Measurements from ENCODE around the gene FTCD. TPM values are rescaled to one million over a fixed set of nuclear protein-coding genes. Genes with fewer than 3 reads are reported as not detected.

The FTCD gene
- total RNA-seq, 4 donors from 2014 or later = not detected

DNA sequence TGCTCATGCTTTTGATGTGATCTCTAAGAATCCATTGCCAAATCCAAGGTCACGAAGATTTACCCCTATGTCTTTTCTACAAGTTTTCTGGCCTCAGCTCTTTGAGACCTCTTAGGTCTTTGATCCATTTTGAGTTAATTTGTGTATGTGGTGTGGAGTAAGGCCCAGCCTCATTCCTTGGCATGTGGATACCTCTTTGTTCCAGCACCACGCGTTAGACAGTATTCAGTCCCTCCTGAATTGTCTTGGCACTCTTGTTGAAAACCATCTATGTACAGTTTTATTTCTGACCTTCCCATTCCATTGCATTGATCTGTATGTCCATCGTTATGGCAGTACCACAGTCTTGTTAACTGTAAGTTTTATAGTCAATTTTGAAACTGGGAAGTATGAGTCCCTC, 8.0 kb upstream of the FTCD start:
- no peak overlapping the region for H3K27ac ChIP-seq
- no peaks in the 10 kb centered on the region for H3K9me3 ChIP-seq
- peaks cover 11% of the 10 kb centered on the region for H3K4me1 ChIP-seq
- DNase-seq (ENCODE audit: low spot score in 2 of 2) = no peak
- no peak for TF ChIP-seq POLR2A (IDR thresholded peaks at IDR 0.05)
- TF ChIP-seq, protein P1, sequence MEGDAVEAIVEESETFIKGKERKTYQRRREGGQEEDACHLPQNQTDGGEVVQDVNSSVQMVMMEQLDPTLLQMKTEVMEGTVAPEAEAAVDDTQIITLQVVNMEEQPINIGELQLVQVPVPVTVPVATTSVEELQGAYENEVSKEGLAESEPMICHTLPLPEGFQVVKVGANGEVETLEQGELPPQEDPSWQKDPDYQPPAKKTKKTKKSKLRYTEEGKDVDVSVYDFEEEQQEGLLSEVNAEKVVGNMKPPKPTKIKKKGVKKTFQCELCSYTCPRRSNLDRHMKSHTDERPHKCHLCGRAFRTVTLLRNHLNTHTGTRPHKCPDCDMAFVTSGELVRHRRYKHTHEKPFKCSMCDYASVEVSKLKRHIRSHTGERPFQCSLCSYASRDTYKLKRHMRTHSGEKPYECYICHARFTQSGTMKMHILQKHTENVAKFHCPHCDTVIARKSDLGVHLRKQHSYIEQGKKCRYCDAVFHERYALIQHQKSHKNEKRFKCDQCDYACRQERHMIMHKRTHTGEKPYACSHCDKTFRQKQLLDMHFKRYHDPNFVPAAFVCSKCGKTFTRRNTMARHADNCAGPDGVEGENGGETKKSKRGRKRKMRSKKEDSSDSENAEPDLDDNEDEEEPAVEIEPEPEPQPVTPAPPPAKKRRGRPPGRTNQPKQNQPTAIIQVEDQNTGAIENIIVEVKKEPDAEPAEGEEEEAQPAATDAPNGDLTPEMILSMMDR (IDR thresholded peaks at IDR 0.05) = no peak
- TF ChIP-seq EP300 (IDR thresholded peaks at IDR 0.05) = no peak
- TF ChIP-seq POLR2AphosphoS5 (IDR thresholded peaks at IDR 0.05) = no peak
- 67% methylated on average over 4 of the region's 4 CpGs for WGBS
- H3K27me3 ChIP-seq = peaks cover 22% of the 10 kb centered on the region
- no peaks in the 10 kb centered on the region for H3K36me3 ChIP-seq
- H3K4me3 ChIP-seq = no peak overlapping the region

DNA sequence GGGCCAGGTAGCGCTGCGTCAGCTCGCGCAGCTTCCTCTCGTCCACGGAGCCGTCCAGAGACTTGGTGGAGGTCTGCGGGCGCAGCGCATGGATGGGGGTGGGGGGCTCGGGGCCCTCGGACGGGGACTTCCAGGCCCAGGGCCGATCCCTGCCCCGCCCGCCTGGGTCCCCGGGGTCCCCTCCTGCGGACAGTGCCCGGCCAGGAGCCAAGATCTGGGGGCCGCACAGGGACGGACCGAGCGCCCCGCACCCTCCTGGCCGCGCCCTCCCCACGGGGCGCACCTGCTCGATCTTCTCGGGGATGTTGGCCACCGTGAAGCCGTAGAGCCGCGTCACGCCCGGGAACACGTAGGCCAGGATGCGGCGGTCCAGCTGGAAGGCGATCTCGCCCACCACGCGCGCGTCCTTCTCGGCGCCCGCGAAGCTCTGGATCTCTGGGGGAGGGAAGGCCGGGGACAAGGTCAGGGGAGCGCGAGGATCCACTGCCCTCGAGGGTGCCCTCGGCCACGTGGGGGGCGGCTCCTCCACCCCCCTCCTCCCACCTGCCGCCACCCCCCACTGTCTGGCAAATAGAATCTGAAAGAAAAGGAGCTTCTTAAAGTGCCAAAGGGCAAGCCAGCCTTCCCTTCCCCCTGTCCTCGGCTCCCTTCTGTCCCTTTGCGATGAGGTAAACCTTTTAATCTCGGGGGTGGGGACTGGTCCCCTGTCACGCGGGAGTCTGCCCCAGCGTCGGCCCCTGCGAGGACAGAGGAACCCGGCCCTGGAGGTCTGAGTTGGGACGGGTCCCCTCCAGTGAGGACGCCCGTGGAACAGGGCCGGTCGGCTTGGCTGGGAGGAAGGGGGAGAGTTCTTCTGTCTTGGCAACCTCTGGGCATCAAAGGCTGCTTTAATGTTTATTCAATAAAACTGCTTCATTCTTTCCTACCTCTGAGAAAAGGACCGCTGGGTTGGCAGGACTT, 6.5 kb upstream of the FTCD start:
- Histone ChIP-seq H3K27me3 (peaks cover 22% of the 10 kb centered on the region), H3K4me3 (peak overlapping the region; percentile 34), H3K36me3 (no peaks in the 10 kb centered on the region), H3K9me3 (no peaks in the 10 kb centered on the region), H3K4me1 (peaks cover 11% of the 10 kb centered on the region), H3K27ac (no peak overlapping the region)
- WGBS = 88% methylated on average over 35 of the region's 72 CpGs
- TF ChIP-seq POLR2A (IDR thresholded peaks at IDR 0.05) (no peak), POLR2AphosphoS5 (IDR thresholded peaks at IDR 0.05) (no peak), EP300 (IDR thresholded peaks at IDR 0.05) (no peak)
- TF ChIP-seq, protein P1 (IDR thresholded peaks at IDR 0.05) = no peak
- peak; percentile 46 to 75 for DNase-seq (ENCODE audit: low spot score in 2 of 2)

DNA sequence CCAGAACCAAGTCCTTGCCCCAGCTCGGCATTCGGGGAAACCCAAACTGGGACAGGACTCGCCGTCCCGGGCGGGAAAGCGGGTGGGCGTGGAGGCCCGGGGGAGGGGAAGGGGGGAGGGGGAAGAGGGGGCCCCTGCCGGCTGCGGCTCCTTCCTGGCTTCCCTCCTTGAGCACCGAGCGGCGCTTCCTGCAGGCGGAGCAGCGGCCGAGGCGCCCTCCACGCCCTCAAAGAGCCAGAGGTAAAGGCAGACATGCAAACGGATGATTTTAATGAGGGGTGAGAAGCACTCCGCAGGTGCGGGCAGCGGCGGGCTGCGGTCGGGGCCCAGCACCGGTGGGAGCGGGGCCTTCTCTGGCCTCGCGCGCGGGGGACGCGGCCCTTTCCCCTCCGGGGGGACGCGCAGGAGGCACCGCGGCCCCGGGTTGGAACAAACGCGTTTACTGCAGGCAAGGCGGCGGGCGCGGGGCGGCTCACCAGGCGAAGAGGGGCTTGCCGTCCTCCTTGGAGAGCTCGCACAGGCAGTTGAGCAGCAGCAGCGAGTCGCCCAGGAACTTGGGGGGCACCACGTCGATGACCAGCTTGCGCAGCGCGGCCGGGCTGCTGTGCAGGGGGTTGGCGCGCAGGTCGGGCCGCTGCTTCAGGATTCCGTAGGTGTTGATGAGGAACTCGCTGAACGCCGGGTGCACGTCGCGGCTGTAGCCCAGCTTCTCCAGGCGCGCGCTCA, 5.7 kb upstream of the FTCD start:
- peak; percentile 52 to 74 for DNase-seq (ENCODE audit: low spot score in 2 of 2)
- H3K9me3 ChIP-seq = no peaks in the 10 kb centered on the region
- peak overlapping the region; percentile 34 for H3K4me3 ChIP-seq
- H3K36me3 ChIP-seq = no peaks in the 10 kb centered on the region
- 94% methylated on average over 27 of the region's 72 CpGs for WGBS
- TF ChIP-seq EP300 (IDR thresholded peaks at IDR 0.05) = no peak
- no peak for TF ChIP-seq POLR2A (IDR thresholded peaks at IDR 0.05)
- no peak for TF ChIP-seq POLR2AphosphoS5 (IDR thresholded peaks at IDR 0.05)
- TF ChIP-seq, protein P1 (IDR thresholded peaks at IDR 0.05) = no peak
- peaks cover 22% of the 10 kb centered on the region for H3K27me3 ChIP-seq
- no peak overlapping the region for H3K27ac ChIP-seq
- H3K4me1 ChIP-seq = peaks cover 11% of the 10 kb centered on the region

DNA sequence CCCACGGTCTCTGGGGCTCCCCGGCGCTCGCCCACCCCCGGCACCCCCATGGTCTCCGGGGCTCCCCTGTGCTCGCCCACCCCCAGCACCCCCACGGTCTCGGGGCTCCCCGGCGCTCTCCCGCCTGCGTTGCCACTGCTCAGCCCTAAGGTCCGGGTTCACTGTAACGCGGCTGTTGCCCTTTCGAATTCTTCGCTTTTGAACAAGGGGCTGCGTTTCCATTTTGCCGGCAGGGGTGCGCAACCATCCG, 5.2 kb upstream of the FTCD start:
- Histone ChIP-seq H3K9me3 (no peaks in the 10 kb centered on the region), H3K27ac (no peak overlapping the region), H3K36me3 (no peaks in the 10 kb centered on the region), H3K4me3 (no peak overlapping the region), H3K27me3 (peaks cover 22% of the 10 kb centered on the region), H3K4me1 (peaks cover 11% of the 10 kb centered on the region)
- 96% methylated on average over 14 of the region's 22 CpGs for WGBS
- DNase-seq (ENCODE audit: low spot score in 2 of 2) = peak in 1 of 2 donors; percentile 69
- TF ChIP-seq POLR2AphosphoS5 (IDR thresholded peaks at IDR 0.05) (no peak), EP300 (IDR thresholded peaks at IDR 0.05) (no peak), POLR2A (IDR thresholded peaks at IDR 0.05) (no peak)
- TF ChIP-seq, protein P1 (IDR thresholded peaks at IDR 0.05) = no peak

All from suprapubic skin (tissue), 4 donors.